Smooth muscle cell (in vitro differentiated cells): ENCODE measurements around the gene NNAT. TPM values are rescaled to one million over a fixed set of nuclear protein-coding genes. Genes with fewer than 3 reads are reported as not detected.

Source experiments
- DNase-seq: peaks from one replicate; lab custom pipeline; 2025; ENCODE audit not compliant: unreplicated experiment; lab: John Stamatoyannopoulos, UW
- H2AFZ ChIP-seq: fragments of 200-600 bp; sonication (generic); 2 replicates; pipeline ENCODE4 v1.6.0; 2016; ENCODE audit warnings: antibody characterized with exemption, low read depth, mild to moderate bottlenecking
- H3F3A ChIP-seq: fragments of 200-600 bp; sonication (generic); 2 replicates; pipeline ENCODE4 v1.6.0; 2017; ENCODE audit warnings: antibody characterized with exemption, low read depth
- H3K27ac ChIP-seq: fragments of 200-600 bp; sonication (generic); 2 replicates; pipeline ENCODE4 v1.5.1; 2016; ENCODE audit warnings: low read depth, mild to moderate bottlenecking
- H3K27me3 ChIP-seq: fragments of 200-600 bp; sonication (generic); 2 replicates; pipeline ENCODE4 v1.6.1; 2016; ENCODE audit warnings: low read depth, mild to moderate bottlenecking
- H3K36me3 ChIP-seq: fragments of 200-600 bp; sonication (generic); 2 replicates; pipeline ENCODE4 v1.5.1; 2016; ENCODE audit warnings: low read depth
- H3K4me1 ChIP-seq: fragments of 200-600 bp; sonication (generic); 2 replicates; pipeline ENCODE4 v1.5.1; 2016; ENCODE audit warnings: low read depth
- H3K4me2 ChIP-seq: fragments of 200-600 bp; sonication (generic); 2 replicates; pipeline ENCODE4 v1.6.0; 2016; ENCODE audit warnings: mild to moderate bottlenecking
- H3K4me3 ChIP-seq: fragments of 200-600 bp; sonication (generic); 2 replicates; pipeline ENCODE4 v1.5.1; 2016; ENCODE audit warnings: mild to moderate bottlenecking
- H3K79me2 ChIP-seq: fragments of 200-600 bp; sonication (generic); 2 replicates; pipeline ENCODE4 v1.6.0; 2016; ENCODE audit warnings: low read depth, mild to moderate bottlenecking
- H3K9ac ChIP-seq: fragments of 200-600 bp; sonication (generic); 2 replicates; pipeline ENCODE4 v1.6.0; 2016; ENCODE audit warnings: low read depth
- H3K9me3 ChIP-seq: fragments of 200-600 bp; sonication (generic); replicated peaks from 2 replicates; pipeline ENCODE4 v1.5.1; 2016; ENCODE audit warnings: low read depth
- H4K20me1 ChIP-seq: fragments of 200-600 bp; sonication (generic); 2 replicates; pipeline ENCODE4 v1.6.0; 2016; ENCODE audit warnings: low read depth
- CTCF ChIP-seq: fragments of 200-600 bp; sonication (generic); IDR thresholded peaks from 2 replicates; pipeline ENCODE4 v1.5.1; 2017; ENCODE audit warnings: borderline replicate concordance, mild to moderate bottlenecking, antibody characterized with exemption; ENCODE audit not compliant: insufficient read depth, poor library complexity, severe bottlenecking
- WGBS: methylation state at CpG from one replicate; pipeline ENCODE4 v1.1.7; 2016; ENCODE audit warnings: low lambda C conversion rate; 5-methylcytosine and 5-hydroxymethylcytosine counted together
- polyA plus RNA-seq: library from polyadenylated mRNA; unstranded; fragments of >200 nt; fragmentation: Nextera tagmentation; extraction: Ambion mirVana; gene quantifications from 2 replicates; pipeline ENCODE4 v1.2.1, GENCODE V29; 2016
- total RNA-seq: library from RNA; depleted of rRNA; stranded (reverse); fragments of >200 nt; gene quantifications from 2 replicates; pipeline ENCODE4 v1.2.3, GENCODE V29; 2014

Gene NNAT
- total and polyA plus RNA-seq, 2 experiments from 2014 or later, result 0.35 TPM; not detected in 1

GRCh38 chr20:37525810-37526209 lies 4.8 kb downstream of the NNAT start:
- 48% methylated on average over 5 of the region's 5 CpGs for WGBS
- Histone ChIP-seq H3K36me3 (no peaks in the 10 kb centered on the region), H3K27me3 (no peaks in the 10 kb centered on the region), H3K79me2 (peaks cover 67% of the 10 kb centered on the region), H3K9ac (no peak overlapping the region), H2AFZ (no peak overlapping the region), H3K4me3 (peak overlapping the region; percentile 99), H4K20me1 (peaks cover 54% of the 10 kb centered on the region), H3K4me2 (peak overlapping the region; percentile 84), H3K9me3 (no peaks in the 10 kb centered on the region), H3F3A (peaks cover 6% of the 10 kb centered on the region), H3K27ac (peak overlapping the region; percentile 99), H3K4me1 (peaks cover 5% of the 10 kb centered on the region)
- DNase-seq, result no peak
- no peak for TF ChIP-seq CTCF

- Histone ChIP-seq H3K4me3 (peak overlapping the region; percentile 99), H3F3A (peaks cover 6% of the 10 kb centered on the region), H3K36me3 (no peaks in the 10 kb centered on the region), H2AFZ (no peak overlapping the region), H3K9ac (peak overlapping the region; percentile 100), H3K27ac (peak overlapping the region; percentile 99), H3K4me1 (peaks cover 5% of the 10 kb centered on the region), H3K4me2 (peak overlapping the region; percentile 84), H3K27me3 (no peaks in the 10 kb centered on the region), H4K20me1 (peaks cover 49% of the 10 kb centered on the region), H3K79me2 (peaks cover 61% of the 10 kb centered on the region), H3K9me3 (no peaks in the 10 kb centered on the region)
- no peak for TF ChIP-seq CTCF
- no peak for DNase-seq
- WGBS, result 0% methylated on average over 8 of the region's 10 CpGs
Measured at GRCh38 chr20:37526238-37526838, 5.3 kb downstream of the NNAT start.

DNA sequence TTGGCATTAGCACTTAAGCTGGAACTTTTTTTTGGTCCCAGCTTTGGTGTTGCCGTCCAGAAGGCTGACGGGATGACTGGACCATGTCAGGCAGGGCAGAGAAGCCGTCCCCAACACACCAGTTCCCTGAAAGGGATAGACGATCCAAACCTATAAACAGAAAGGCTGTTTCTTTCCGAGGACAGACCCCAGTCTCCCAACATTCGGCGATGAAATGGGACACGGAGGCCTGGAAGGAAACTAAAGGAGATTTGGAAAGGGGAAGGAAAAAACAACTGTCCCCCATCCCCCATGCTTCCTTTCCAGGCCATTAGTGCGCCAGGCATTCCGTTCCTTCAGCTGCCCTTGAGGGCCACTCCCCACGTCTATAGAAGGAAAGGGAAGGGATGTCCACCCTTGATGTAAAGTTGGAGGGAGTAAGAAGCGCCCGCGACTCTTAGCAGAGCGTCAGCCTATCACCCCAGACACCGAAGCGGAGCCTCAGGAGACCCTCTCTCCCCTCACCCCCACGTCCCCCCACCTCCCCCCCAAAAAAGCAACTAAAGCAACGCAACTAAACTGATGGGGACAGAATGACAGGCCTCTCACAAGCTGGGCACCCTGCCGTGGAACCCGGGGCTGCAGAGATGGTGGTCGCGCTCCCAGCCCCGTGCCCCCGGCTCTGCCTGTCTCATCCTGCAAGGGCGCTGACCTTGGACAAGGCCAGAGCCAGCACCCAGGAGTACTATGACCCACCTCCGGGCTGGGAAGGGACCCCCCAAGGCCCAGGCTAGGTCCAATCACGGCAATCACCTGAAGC lies 6.0 kb downstream of the NNAT start:
- Histone ChIP-seq H3K4me1 (peaks cover 5% of the 10 kb centered on the region), H3K27ac (peak overlapping the region; percentile 99), H4K20me1 (peaks cover 42% of the 10 kb centered on the region), H3K9ac (peak overlapping the region; percentile 100), H2AFZ (peak overlapping the region; percentile 95), H3K9me3 (no peaks in the 10 kb centered on the region), H3K36me3 (no peaks in the 10 kb centered on the region), H3K4me3 (peak overlapping the region; percentile 99), H3K4me2 (peak overlapping the region; percentile 84), H3F3A (peaks cover 6% of the 10 kb centered on the region), H3K79me2 (peaks cover 54% of the 10 kb centered on the region), H3K27me3 (no peaks in the 10 kb centered on the region)
- no peak for TF ChIP-seq CTCF
- no peak for DNase-seq
- under 1% methylated on average over 26 of the region's 28 CpGs for WGBS
